Nephron (organoid): ENCODE results near the gene PPFIBP1.

Experiments used
- H3K27ac Mint-ChIP-seq, 3 experiments: 2 replicates each; pipeline ENCODE4 v1.8.0; 2020; ENCODE audit warnings: mixed read lengths in 3 of 3, mild to moderate bottlenecking in 2 of 3, moderate library complexity in 1 of 3
- H3K27me3 Mint-ChIP-seq: 2 replicates; pipeline ENCODE4 v1.8.0; 2021; ENCODE audit warnings: low read depth, mild to moderate bottlenecking, moderate library complexity, mixed read lengths
- H3K36me3 Mint-ChIP-seq: 2 replicates; pipeline ENCODE4 v1.8.0; 2020; ENCODE audit warnings: low read depth, mixed read lengths
- H3K4me1 Mint-ChIP-seq: 2 replicates; pipeline ENCODE4 v1.8.0; 2020; ENCODE audit warnings: mixed read lengths
- H3K4me3 Mint-ChIP-seq, 3 experiments: 2 replicates each; pipeline ENCODE4 v1.8.0; 2020; ENCODE audit warnings: mild to moderate bottlenecking in 3 of 3, mixed read lengths in 3 of 3, moderate library complexity in 2 of 3
- H3K9me3 Mint-ChIP-seq: 2 replicates; pipeline ENCODE4 v1.8.0; 2020; ENCODE audit warnings: mixed read lengths
- CTCF ChIP-seq, 3 experiments: fragments of 200-600 bp; sonication (generic); IDR thresholded peaks; one replicate each; pipeline ENCODE4 v1.5.0; 2021; ENCODE audit warnings: antibody characterized with exemption in 3 of 3; ENCODE audit not compliant: unreplicated experiment in 3 of 3

The PPFIBP1 gene

GRCh38 chr12:27505761-27506160 is 18.2 kb upstream of the PPFIBP1 start:
- TF ChIP-seq CTCF (IDR thresholded peaks at IDR 0.05; ENCODE audit: unreplicated experiment in 3 of 3) = no peak

GRCh38 chr12:27506645-27507189 is 17.3 kb upstream of the PPFIBP1 start:
- Mint-ChIP-seq H3K4me1 (peaks cover 10% of the 10 kb centered on the region), H3K27ac (no peak overlapping the region), H3K36me3 (no peaks in the 10 kb centered on the region), H3K4me3 (no peak overlapping the region), H3K27me3 (no peaks in the 10 kb centered on the region), H3K9me3 (peaks cover 5% of the 10 kb centered on the region)
- no peak for TF ChIP-seq CTCF (IDR thresholded peaks at IDR 0.05; ENCODE audit: unreplicated experiment in 3 of 3)

More at GRCh38 chr12:27505761-27506160, 18.2 kb upstream of the PPFIBP1 start:
- Mint-ChIP-seq H3K36me3 (no peaks in the 10 kb centered on the region), H3K27me3 (no peaks in the 10 kb centered on the region), H3K4me3 (no peak overlapping the region), H3K27ac (peak overlapping the region in 2 of 3 experiments; percentile 2 to 59), H3K9me3 (peaks cover 5% of the 10 kb centered on the region), H3K4me1 (peaks cover under 1% of the 10 kb centered on the region)

- Mint-ChIP-seq H3K4me1 (peaks cover 22% of the 10 kb centered on the region), H3K27ac (peak overlapping the region in 1 of 3 experiments; percentile 55), H3K27me3 (no peaks in the 10 kb centered on the region), H3K9me3 (peaks cover 3% of the 10 kb centered on the region), H3K36me3 (no peaks in the 10 kb centered on the region), H3K4me3 (no peak overlapping the region)
- no peak for TF ChIP-seq CTCF (IDR thresholded peaks at IDR 0.05; ENCODE audit: unreplicated experiment in 3 of 3)
Observed at GRCh38 chr12:27508736-27509431, 15.1 kb upstream of the PPFIBP1 start.

- H3K36me3 Mint-ChIP-seq = no peaks in the 10 kb centered on the region
- H3K4me3 Mint-ChIP-seq = peak overlapping the region in 1 of 3 experiments; percentile 31
- peaks cover 41% of the 10 kb centered on the region for H3K4me1 Mint-ChIP-seq
- H3K27me3 Mint-ChIP-seq = no peaks in the 10 kb centered on the region
- peaks cover 3% of the 10 kb centered on the region for H3K9me3 Mint-ChIP-seq
- peak overlapping the region; percentile 16 to 95 (median 92) for H3K27ac Mint-ChIP-seq
- TF ChIP-seq CTCF (IDR thresholded peaks at IDR 0.05; ENCODE audit: unreplicated experiment in 3 of 3) = no peak
Observed at GRCh38 chr12:27511031-27511722, 12.8 kb upstream of the PPFIBP1 start.

GRCh38 chr12:27511723-27512045 is 12.3 kb upstream of the PPFIBP1 start:
- Mint-ChIP-seq H3K27ac (peak overlapping the region; percentile 16 to 95 (median 92)), H3K36me3 (no peaks in the 10 kb centered on the region), H3K4me1 (peaks cover 46% of the 10 kb centered on the region), H3K9me3 (peaks cover 2% of the 10 kb centered on the region), H3K27me3 (no peaks in the 10 kb centered on the region), H3K4me3 (no peak overlapping the region)
- no peak for TF ChIP-seq CTCF (IDR thresholded peaks at IDR 0.05; ENCODE audit: unreplicated experiment in 3 of 3)
